Central memory CD4-positive, alpha-beta T cell (primary cell): ENCODE data around the gene MUC5AC.
"Not testable (repeated sequence)": the region's sequence is repeated elsewhere in the genome, so short reads cannot be mapped to it uniquely, and the experiment has no call there.

Experiments used
- DNase-seq: peaks from one replicate; pipeline ENCODE4 v3.0.0; 2022
- total RNA-seq, 3 experiments: gene quantifications; one replicate each; lab custom pipeline; 2026; lab: John Stamatoyannopoulos, UW

Gene MUC5AC
- 0 to 0.18 (median 0) reads per million in 3 experiments for total RNA-seq

- no peak for DNase-seq
Observed at GRCh38 chr11:1157645-1158591, at the start of gene MUC5AC. TSS of gene MUC5AC (plus strand) at chr11:1157953. CDS start at chr11:1158000, 47 bp downstream.

- DNase-seq: no peak
Observed at GRCh38 chr11:1108246-1108900, 49.4 kb upstream of the MUC5AC start.

GRCh38 chr11:1109101-1109917, 48.4 kb upstream of the MUC5AC start:
- no peak for DNase-seq

GRCh38 chr11:1109918-1110705, 47.6 kb upstream of the MUC5AC start:
- DNase-seq: no peak

- DNase-seq: no peak
Observed at GRCh38 chr11:1111545-1112212, 46.1 kb upstream of the MUC5AC start.

- no peak for DNase-seq
Observed at GRCh38 chr11:1112351-1113191, 45.2 kb upstream of the MUC5AC start.

- DNase-seq: no peak
Observed at GRCh38 chr11:1113405-1114201, 44.1 kb upstream of the MUC5AC start.

GRCh38 chr11:1115292-1115691, 42.5 kb upstream of the MUC5AC start:
- DNase-seq: not testable (repeated sequence)

- no peak for DNase-seq
Observed at GRCh38 chr11:1116104-1116503, 41.6 kb upstream of the MUC5AC start.

- no peak for DNase-seq
Observed at GRCh38 chr11:1116666-1117390, 40.9 kb upstream of the MUC5AC start.

GRCh38 chr11:1117992-1118391, 39.8 kb upstream of the MUC5AC start:
- no peak for DNase-seq

GRCh38 chr11:1118755-1119603, 38.8 kb upstream of the MUC5AC start:
- no peak for DNase-seq

GRCh38 chr11:1119604-1120146, 38.1 kb upstream of the MUC5AC start:
- DNase-seq: no peak

- DNase-seq: no peak
Observed at GRCh38 chr11:1120532-1121330, 37.0 kb upstream of the MUC5AC start.

GRCh38 chr11:1121331-1121812, 36.4 kb upstream of the MUC5AC start:
- DNase-seq: no peak

GRCh38 chr11:1121813-1122663, 35.7 kb upstream of the MUC5AC start:
- no peak for DNase-seq
